ENCODE data around the gene BMPR2.

- TF ChIP-seq CTCF (conservative IDR thresholded peaks at IDR 0.05 in 1 of 2, IDR thresholded peaks at IDR 0.05 in 1 of 2; ENCODE audit: low read depth in 1 of 2, low read length in 2 of 2) = no peak
- TF ChIP-seq EZH2 (IDR thresholded peaks at IDR 0.05; ENCODE audit: low read length, missing control alignments) = no peak
These were observed 35.0 kb downstream of the BMPR2 start for GRCh38 chr2:202411097-202411496.
